CD14-positive monocyte (primary cell): ENCODE data around the gene SLC6A1. TPM values are rescaled to one million over a fixed set of nuclear protein-coding genes. Genes with fewer than 3 reads are reported as not detected.
"Not testable (repeated sequence)": the region's sequence is repeated elsewhere in the genome, so short reads cannot be mapped to it uniquely, and the experiment has no call there.

ENCODE experiments used
- DNase-seq, 3 donors: peaks; one replicate each; pipeline ENCODE4 v3.0.0-alpha.2; 2011 to 2022
- H2AFZ ChIP-seq: 2 replicates; pipeline ENCODE4 v1.6.0; 2012; ENCODE audit warnings: mild to moderate bottlenecking, low read depth, low read length, inconsistent platforms; ENCODE audit not compliant: insufficient read depth, poor library complexity, severe bottlenecking
- H3K27ac ChIP-seq, 2 donors: 1 replicate in 1 of 2; 2 replicates in 1 of 2; pipeline ENCODE4 v1.5.1; 2012 to 2013; ENCODE audit warnings: low read length in 2 of 2, control low read depth in 1 of 2, inconsistent platforms in 1 of 2, low read depth in 1 of 2, mild to moderate bottlenecking in 1 of 2
- H3K27me3 ChIP-seq, 2 donors: one replicate each; pipeline versions ENCODE4 v1.6.0 to v1.6.1; 2011 to 2013; ENCODE audit warnings: low read length in 2 of 2; ENCODE audit not compliant: control insufficient read depth in 2 of 2, insufficient read depth in 2 of 2
- H3K36me3 ChIP-seq, 2 donors: replicated peaks in 1 of 2; 1 replicate in 1 of 2; 2 replicates in 1 of 2; pipeline versions ENCODE4 v1.5.1 to v1.6.1; 2012 to 2013; ENCODE audit warnings: low read length in 2 of 2, control low read depth in 1 of 2, inconsistent platforms in 1 of 2, mild to moderate bottlenecking in 1 of 2; ENCODE audit not compliant: insufficient read depth in 2 of 2, control insufficient read depth in 1 of 2
- H3K4me1 ChIP-seq, 2 donors: 1 replicate in 1 of 2; 2 replicates in 1 of 2; pipeline versions ENCODE4 v1.5.1 to v1.6.1; 2012 to 2013; ENCODE audit warnings: low read length in 2 of 2, control low read depth in 1 of 2, inconsistent platforms in 1 of 2, mild to moderate bottlenecking in 1 of 2, moderate library complexity in 1 of 2; ENCODE audit not compliant: insufficient read depth in 2 of 2, control insufficient read depth in 1 of 2
- H3K4me2 ChIP-seq: replicated peaks from 2 replicates; pipeline ENCODE3; 2012; ENCODE audit warnings: low read length, moderate library complexity, mild to moderate bottlenecking; ENCODE audit not compliant: poor library complexity, severe bottlenecking; ENCODE audit errors: extremely low read depth
- H3K4me3 ChIP-seq, 3 experiments: fragments of 200-600 bp in 1 of 3; sonication (generic) in 1 of 3; replicated peaks in 1 of 3; 1 replicate in 2 of 3; 2 replicates in 1 of 3; pipeline ENCODE4 v1.5.1; 2011 to 2013; ENCODE audit warnings: low read length in 3 of 3, mild to moderate bottlenecking in 3 of 3, control low read depth in 2 of 3, low read depth in 2 of 3, inconsistent platforms in 1 of 3, moderate library complexity in 1 of 3
- H3K79me2 ChIP-seq: 2 replicates; pipeline ENCODE4 v1.6.0; 2012; ENCODE audit warnings: mild to moderate bottlenecking, control low read depth, inconsistent platforms, low read length, moderate library complexity; ENCODE audit not compliant: insufficient read depth
- H3K9ac ChIP-seq: 2 replicates; pipeline ENCODE4 v1.6.0; 2017; ENCODE audit warnings: low read length, mild to moderate bottlenecking; ENCODE audit not compliant: insufficient read depth, poor library complexity, severe bottlenecking
- H3K9me3 ChIP-seq, 2 donors: replicated peaks in 1 of 2; 1 replicate in 1 of 2; 2 replicates in 1 of 2; pipeline versions ENCODE4 v1.5.1 to v1.6.1; 2012 to 2013; ENCODE audit warnings: low read length in 2 of 2, control low read depth in 1 of 2; ENCODE audit not compliant: control insufficient read depth in 1 of 2, insufficient read depth in 1 of 2
- H4K20me1 ChIP-seq: 2 replicates; pipeline ENCODE4 v1.6.0; 2012; ENCODE audit warnings: mild to moderate bottlenecking, low read length, control low read depth, moderate library complexity; ENCODE audit not compliant: insufficient read depth
- H3K27ac Mint-ChIP-seq, 7 donors: one replicate each; pipeline ENCODE4 v1.8.0; 2020; ENCODE audit warnings: mild to moderate bottlenecking in 7 of 7, mixed read lengths in 7 of 7, moderate library complexity in 6 of 7, inconsistent platforms in 2 of 7
- H3K27me3 Mint-ChIP-seq, 3 donors: one replicate each; pipeline ENCODE4 v1.8.0; 2021 to 2022; ENCODE audit warnings: low read depth in 3 of 3, mild to moderate bottlenecking in 3 of 3, mixed read lengths in 3 of 3, moderate library complexity in 3 of 3, inconsistent platforms in 1 of 3
- H3K36me3 Mint-ChIP-seq, 2 donors: one replicate each; pipeline ENCODE4 v1.8.0; 2020; ENCODE audit warnings: mixed read lengths in 2 of 2, inconsistent platforms in 1 of 2, mild to moderate bottlenecking in 1 of 2
- H3K4me1 Mint-ChIP-seq: one replicate; pipeline ENCODE4 v1.8.0; 2020; ENCODE audit warnings: mild to moderate bottlenecking, mixed read lengths
- H3K4me3 Mint-ChIP-seq, 2 donors: one replicate each; pipeline ENCODE4 v1.8.0; 2020; ENCODE audit warnings: mild to moderate bottlenecking in 2 of 2, mixed read lengths in 2 of 2, moderate library complexity in 1 of 2
- H3K9me3 Mint-ChIP-seq, 7 donors: one replicate each; pipeline ENCODE4 v1.8.0; 2020 to 2022; ENCODE audit warnings: mixed read lengths in 7 of 7, mild to moderate bottlenecking in 6 of 7, moderate library complexity in 6 of 7, inconsistent platforms in 2 of 7
- WGBS: methylation state at CpG from one replicate; pipeline ENCODE4 v1.1.5; 2013; ENCODE audit warnings: missing lambda C conversion rate; ENCODE audit not compliant: insufficient coverage; 5-methylcytosine and 5-hydroxymethylcytosine counted together
- intact Hi-C, 2 donors: fragments of 100-400 bp; cut with micrococcal nuclease; formaldehyde crosslinking; loops; one replicate each; pipeline versions ENCODE4 v1.15.0 to v1.15.1; 2023
- polyA plus RNA-seq, 3 donors: library from polyadenylated mRNA; depleted of rRNA in 1 of 3; unstranded in 2 of 3; stranded (reverse) in 1 of 3; fragments of 300-500 nt in 2 of 3; fragments of >200 nt in 1 of 3; fragmentation: Illumina TruSeq in 2 of 3; gene quantifications; 1 replicate in 2 of 3; 2 replicates in 1 of 3; pipeline ENCODE4 v1.2.3, GENCODE V29; 2012 to 2021
- TF ChIP-seq, protein P1 (sequence below): fragments of 200-600 bp; IDR thresholded peaks from one replicate; pipeline ENCODE4 v1.8.0; 2022; ENCODE audit warnings: antibody characterized with exemption, mild to moderate bottlenecking

SLC6A1 gene
- polyA plus RNA-seq, 3 donors = not detected

DNA sequence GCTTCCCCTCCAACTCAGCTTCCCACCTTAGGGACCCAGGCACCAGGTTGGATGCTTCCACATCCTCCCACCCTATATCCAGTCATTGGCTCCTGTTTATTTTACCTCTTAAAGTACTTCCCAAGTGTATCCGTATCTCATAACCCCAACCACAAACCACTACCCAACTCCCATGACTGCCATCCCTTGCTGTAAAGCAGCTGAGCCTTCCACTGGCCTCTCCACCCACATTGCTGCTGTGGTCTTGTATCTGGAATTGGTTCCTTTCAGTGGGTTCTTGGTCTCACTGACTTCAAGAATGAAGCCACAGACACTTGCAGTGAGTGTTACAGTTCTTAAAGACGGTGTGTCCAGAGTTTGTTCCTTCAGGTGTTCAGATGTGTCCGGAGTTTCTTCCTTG lies 81.9 kb downstream of the SLC6A1 start:
- Mint-ChIP-seq H3K27ac (peak overlapping the region in 6 of 7 donors; percentile 17 to 63 (median 48)), H3K4me3 (no peak overlapping the region), H3K36me3 (peaks cover 0 to 2% of the 10 kb centered on the region in 2 donors), H3K9me3 (peaks cover 0 to 14% (median 10%) of the 10 kb centered on the region in 7 donors), H3K27me3 (peaks cover 0 to 2% (median 1%) of the 10 kb centered on the region in 3 donors), H3K4me1 (peaks cover 62% of the 10 kb centered on the region)
- no peak for DNase-seq
- no peaks in the 10 kb centered on the region for H3K36me3 ChIP-seq
- H4K20me1 ChIP-seq = no peaks in the 10 kb centered on the region
- TF ChIP-seq, protein P1, sequence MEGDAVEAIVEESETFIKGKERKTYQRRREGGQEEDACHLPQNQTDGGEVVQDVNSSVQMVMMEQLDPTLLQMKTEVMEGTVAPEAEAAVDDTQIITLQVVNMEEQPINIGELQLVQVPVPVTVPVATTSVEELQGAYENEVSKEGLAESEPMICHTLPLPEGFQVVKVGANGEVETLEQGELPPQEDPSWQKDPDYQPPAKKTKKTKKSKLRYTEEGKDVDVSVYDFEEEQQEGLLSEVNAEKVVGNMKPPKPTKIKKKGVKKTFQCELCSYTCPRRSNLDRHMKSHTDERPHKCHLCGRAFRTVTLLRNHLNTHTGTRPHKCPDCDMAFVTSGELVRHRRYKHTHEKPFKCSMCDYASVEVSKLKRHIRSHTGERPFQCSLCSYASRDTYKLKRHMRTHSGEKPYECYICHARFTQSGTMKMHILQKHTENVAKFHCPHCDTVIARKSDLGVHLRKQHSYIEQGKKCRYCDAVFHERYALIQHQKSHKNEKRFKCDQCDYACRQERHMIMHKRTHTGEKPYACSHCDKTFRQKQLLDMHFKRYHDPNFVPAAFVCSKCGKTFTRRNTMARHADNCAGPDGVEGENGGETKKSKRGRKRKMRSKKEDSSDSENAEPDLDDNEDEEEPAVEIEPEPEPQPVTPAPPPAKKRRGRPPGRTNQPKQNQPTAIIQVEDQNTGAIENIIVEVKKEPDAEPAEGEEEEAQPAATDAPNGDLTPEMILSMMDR = no peak
- H3K9me3 ChIP-seq = no peaks in the 10 kb centered on the region
- H3K27ac ChIP-seq = no peak overlapping the region
- intact Hi-C loops = no loop called here
- H3K79me2 ChIP-seq = no peaks in the 10 kb centered on the region
- WGBS = 65% methylated on average over 3 of the region's 3 CpGs
- H3K27me3 ChIP-seq = no peaks in the 10 kb centered on the region
- H3K4me2 ChIP-seq = no peak overlapping the region
- H3K9ac ChIP-seq = no peak overlapping the region
- peaks cover 65 to 66% of the 10 kb centered on the region in 2 donors for H3K4me1 ChIP-seq
- no peak overlapping the region for H2AFZ ChIP-seq
- no peak overlapping the region for H3K4me3 ChIP-seq

GRCh38 chr3:11075122-11075521 lies 82.6 kb downstream of the SLC6A1 start:
- DNase-seq, H3K27me3 Mint-ChIP-seq: not testable (repeated sequence)
- 90% methylated on average over 2 of the region's 2 CpGs for WGBS

More at GRCh38 chr3:11075122-11075521, 82.6 kb downstream of the SLC6A1 start:
- H2AFZ ChIP-seq, H3K27ac ChIP-seq, H3K9ac ChIP-seq, H3K36me3 ChIP-seq, H3K4me3 ChIP-seq, H3K36me3 Mint-ChIP-seq, H4K20me1 ChIP-seq, H3K79me2 ChIP-seq, intact Hi-C loops, H3K27ac Mint-ChIP-seq, H3K27me3 ChIP-seq, H3K9me3 ChIP-seq, H3K4me2 ChIP-seq, H3K4me3 Mint-ChIP-seq: not testable (repeated sequence)
- H3K4me1 Mint-ChIP-seq = peaks cover 65% of the 10 kb centered on the region
- peaks cover 0 to 12% (median 8%) of the 10 kb centered on the region in 7 donors for H3K9me3 Mint-ChIP-seq
- H3K4me1 ChIP-seq = peaks cover 70% of the 10 kb centered on the region in 2 donors
